GM19099 (cell line): ENCODE results near the gene HIKESHI.

Experiments used
- POLR2A ChIP-seq: IDR thresholded peaks from 3 replicates; pipeline ENCODE4 v1.6.1; 2011; ENCODE audit warnings: low read depth; ENCODE audit not compliant: insufficient read length; ENCODE audit errors: extremely low read depth

The HIKESHI gene

DNA sequence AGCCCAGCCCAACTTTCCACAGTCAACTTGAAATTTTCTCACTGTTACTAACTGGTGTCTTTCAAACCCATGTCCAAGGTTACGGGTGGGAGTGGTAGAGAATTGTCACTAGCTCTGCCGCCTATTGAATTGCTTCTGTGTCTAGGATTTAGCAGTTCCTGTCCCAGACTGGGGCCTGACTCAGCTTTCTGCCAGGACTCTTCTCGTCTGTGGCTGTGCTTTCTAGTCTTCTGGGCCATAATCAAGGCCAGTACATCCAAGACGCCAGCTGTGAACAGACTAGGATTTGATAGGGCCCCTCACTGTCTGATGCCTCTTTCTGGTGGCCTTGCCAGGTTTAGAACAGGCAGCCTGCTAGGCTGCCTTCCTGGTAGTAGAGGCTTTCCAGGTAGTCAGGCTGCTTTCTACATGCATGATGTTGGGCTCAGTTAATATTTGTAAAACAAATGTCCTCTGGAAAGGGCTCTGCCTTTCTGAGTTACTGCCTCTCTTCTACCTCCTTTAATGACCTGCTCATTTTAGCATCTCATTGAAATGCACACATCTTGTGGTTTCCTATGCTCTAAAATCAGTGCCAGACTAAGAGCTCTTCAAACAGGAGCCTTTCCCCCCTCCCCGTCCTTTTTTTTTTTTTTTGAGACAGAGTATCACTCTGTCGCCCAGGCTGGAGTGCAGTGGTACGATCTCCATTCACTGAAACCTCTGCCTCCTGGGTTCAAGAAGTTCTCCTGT, 13.1 kb upstream of the HIKESHI start:
- no peak for TF ChIP-seq POLR2A

DNA sequence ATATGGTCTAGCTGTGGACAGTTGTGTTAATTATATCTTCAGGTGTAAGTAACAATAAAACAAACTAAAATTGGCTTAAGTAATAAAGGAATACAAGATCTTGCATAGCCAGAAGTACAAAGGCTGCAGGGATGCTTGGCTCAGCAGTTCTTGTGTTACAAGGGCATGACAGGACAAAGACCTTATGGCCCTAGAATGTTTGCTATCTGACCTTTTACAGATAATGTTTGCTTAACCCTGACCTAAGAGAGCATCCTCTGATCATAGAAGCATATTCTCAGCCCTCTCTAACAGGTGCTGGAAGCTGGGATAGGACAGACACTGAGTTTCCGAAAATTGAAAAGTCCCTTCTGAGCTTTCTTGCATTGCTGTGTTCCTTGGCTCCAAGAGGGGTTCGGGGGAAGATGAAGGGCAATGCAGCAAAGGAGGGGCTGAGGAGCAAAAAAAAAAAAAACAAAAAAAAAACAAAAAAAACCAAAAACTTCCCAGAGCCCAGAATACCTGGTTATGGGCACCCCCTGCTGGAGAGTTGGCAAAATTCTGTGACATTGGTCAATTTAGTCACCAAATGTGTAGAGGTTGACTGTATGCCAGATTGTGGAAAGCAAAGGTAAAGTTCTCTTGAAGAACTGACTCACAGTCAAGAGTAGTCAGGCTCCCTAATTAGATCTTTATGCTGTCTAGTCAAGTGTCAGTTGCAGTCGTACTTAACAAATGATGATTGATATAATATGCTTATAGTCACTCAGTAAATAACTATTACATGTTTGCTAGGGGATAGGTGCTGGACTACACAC, 10.4 kb upstream of the HIKESHI start:
- no peak for TF ChIP-seq POLR2A

DNA sequence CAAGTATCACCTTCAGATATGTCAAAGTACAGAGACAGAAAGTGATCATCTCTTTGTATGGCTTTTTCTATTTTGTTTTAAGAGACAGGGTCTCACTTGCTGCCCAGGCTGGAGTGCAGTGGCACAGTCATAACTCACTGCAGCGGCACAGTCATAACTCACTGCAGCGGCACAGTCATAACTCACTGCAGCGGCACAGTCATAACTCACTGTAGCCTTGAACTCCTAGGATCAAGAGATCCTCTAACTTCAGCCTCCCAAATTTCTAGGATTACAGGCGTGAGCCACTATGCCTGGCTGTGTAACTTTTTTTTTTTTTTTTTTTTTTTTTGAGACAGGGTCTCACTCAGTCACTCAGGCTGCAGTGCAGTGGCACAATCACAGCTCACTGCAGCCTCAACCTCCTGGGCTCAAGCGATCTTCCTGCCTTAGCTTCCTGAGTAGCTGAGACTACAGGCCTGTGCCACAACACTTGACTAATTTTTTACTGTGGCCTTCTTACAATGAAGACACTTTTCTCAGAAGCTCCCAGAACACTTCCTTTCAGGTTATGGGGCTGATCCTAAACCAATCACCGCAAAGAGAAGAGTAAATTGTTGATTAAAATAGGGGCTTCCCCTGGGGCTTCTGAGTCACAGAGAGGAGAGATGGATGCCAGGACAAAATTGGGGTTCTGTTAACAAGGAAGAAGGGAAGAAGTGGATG, 9.0 kb upstream of the HIKESHI start:
- no peak for TF ChIP-seq POLR2A

DNA sequence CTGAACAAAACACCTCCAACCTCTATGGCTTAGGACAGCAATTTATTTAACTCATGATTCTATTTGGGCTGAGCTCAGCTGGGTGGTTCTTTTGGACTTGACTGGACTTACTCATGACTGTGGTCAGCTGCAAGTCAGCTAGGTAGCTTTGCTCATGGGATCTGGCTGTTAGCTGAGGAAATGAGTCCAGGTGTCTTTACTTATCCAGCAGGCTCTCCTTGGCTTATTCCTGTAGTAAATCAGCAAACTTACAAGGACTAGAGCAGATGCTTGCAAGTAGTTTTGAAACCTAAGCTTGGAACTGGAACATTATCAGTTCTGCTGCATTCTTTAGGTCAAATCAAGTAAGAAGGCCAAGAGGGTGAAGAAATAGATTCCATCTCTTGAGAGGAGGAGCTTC, 8.0 kb upstream of the HIKESHI start:
- no peak for TF ChIP-seq POLR2A

DNA sequence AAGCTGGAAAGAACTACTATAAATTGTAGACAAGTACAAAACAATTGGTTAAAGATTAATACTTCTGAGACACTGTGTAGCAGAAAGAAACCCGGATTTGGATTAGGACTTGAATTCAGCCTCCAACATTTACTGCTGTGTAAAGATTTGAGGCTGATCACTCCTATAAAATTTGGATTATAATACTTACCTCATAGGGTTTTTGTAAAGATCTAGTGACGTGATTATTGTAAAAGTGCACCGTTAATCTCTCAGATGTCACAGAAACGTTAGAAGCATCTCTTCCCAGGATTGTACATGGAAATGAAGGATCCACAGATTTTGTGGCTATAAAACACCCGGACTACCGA, 323 bp upstream of the HIKESHI start:
- no peak for TF ChIP-seq POLR2A

DNA sequence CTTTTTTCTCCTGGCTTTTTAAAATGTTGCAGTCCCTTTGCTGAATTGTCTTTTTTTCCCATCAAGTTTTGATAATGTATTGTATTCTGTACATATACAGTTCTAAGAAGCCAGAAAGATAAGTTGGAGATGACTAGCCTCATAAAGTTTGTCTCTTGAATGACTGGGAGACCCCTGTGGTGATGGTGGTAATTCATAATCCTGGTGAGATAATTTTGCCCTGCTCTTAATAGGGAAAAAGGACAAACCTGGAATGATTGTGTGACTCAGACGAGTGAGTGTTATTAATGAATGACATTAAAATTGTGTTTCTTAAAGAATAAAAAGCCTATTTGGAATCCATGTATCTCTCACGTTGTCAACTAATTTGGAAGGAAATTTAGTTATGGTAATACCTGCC, 1.2 kb downstream of the HIKESHI start:
- TF ChIP-seq POLR2A, result no peak

DNA sequence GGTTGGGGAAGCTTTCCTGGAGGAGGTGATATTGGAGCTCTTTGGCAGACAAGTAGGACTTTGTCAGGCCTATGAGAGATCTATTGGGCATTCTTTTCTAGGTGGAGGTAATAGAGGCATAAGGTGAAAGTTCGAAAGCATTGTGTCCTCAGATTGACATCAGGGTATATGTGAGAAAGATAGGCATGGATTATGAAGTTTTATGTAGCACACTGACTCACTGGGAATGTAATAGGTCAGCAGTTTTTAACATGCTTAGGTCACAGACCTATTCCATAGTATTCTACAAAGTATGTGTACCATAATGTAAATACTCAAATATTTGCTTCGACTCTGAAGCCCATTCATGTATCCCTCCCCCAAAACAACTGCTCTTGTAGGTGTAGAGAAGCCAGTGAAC, 11.8 kb downstream of the HIKESHI start:
- no peak for TF ChIP-seq POLR2A

DNA sequence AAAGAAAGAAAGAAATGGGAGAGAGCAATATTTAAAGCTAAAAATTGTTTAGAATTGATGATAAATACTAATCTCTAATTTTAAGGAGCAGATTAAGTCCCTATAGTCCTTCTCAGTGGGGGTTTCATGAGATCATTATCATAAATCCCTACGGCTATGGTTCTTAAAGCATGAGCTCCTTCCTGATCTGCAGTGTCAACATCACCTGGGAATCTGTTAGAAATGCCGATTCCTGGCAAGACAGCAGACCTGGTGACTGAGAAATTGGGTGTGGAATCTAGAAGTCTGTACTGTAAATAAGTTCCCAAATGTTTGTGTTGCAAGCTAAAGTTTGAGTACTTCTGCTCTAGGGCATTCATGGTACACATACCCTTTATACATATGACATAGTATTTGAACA, 12.6 kb downstream of the HIKESHI start:
- TF ChIP-seq POLR2A, result no peak

DNA sequence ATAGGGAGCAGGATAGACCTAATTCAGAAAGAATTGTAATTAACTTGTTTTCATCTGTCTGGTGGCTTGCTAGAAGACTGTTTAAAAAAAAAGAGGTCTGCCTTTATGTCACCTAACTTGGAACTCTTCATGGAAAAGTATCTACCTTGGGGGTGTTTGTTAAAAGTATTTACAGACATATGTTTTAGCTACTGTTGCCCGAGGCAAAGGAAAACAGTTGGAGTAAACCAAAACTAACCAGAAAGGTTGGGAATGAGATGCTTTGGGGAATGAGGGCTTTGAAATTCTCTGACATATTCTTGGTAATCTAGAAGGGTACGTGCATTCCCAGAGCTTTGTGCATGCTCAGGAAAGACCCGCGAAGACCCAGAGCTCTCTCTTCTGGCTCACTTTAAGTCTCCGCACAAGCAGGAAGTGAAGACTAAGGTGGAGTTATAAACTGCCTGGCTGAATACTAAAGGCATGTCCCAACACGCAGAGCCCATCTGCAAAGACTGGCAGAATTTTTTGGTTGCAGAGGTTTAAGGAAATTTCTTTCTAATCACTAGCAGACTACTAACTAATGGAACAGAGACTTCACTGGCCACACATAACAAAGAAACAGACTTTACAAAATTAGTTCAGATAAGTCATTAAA, 33.2 kb downstream of the HIKESHI start:
- no peak for TF ChIP-seq POLR2A

DNA sequence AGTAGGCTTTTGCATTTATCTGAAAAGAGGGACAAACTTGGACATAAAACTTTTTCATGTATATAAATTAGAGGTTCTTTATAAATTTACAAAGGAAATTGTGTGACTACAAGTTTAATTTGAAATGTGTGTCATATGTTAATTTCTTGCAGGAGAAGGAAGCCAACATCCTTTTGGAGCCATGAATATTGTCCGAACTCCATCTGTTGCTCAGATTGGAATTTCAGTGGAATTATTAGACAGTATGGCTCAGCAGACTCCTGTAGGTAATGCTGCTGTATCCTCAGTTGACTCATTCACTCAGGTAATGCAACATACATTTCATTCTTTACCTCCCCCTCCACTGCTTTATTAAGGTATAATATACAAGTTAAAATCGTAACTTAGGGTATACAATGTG, 35.2 kb downstream of the HIKESHI start:
- TF ChIP-seq POLR2A, result no peak

DNA sequence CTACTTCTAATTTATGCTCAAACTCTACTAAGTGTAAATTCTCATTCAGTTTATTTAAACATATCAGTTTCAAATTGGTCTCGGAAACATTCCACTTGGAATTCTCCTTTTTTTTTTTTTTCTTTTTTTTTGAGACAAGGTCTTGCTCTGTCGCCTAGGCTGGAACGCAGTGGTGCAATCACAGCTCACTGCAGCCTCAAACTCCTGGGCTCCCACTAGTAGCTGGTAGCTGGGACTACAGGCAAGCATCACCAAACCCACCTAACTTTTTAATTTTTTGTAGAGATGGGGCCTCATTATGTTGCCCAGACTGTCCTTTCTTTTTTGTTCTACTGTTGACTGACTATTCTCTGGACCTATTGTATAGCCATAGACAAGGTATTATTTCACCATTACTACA, 39.3 kb downstream of the HIKESHI start:
- TF ChIP-seq POLR2A, result no peak

DNA sequence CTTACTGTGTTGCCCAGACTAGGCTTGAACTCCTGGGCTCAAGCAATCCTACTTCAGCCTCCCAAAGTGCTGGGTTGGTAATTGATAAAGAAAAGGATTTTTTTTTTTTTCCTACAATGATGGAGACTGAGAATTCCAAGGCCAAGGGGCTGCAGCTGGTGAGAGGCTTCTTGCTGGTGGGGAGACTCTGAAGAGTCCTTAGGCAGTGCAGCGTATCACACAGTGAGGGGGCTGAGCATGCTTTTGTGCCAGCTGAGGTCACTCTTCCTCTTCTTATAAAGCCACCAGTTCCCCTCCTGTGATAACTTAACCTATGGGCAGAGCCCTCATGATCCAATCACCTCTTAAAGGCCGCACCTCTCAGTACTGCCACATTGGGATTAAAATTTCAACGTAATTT, 44.5 kb downstream of the HIKESHI start:
- TF ChIP-seq POLR2A, result no peak

DNA sequence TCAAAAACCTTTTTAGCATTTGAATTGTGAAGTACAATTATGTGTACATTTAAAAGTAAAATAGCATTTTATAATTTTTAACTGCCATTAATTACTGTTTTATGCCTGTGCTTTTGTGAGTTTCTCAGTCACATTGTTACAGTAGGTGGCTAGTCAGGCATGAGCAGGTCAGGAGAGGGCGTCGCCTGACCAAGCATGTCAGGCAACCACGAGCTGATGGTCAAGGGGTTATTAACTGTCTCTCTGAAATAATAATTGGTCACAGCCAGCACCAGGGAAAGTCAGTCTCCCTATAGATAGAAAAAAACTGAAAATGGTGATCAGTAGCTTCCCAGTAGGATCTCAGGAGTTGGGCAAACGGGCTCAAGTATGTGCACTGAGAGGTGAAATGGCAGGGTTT, 53.2 kb downstream of the HIKESHI start:
- TF ChIP-seq POLR2A, result no peak

DNA sequence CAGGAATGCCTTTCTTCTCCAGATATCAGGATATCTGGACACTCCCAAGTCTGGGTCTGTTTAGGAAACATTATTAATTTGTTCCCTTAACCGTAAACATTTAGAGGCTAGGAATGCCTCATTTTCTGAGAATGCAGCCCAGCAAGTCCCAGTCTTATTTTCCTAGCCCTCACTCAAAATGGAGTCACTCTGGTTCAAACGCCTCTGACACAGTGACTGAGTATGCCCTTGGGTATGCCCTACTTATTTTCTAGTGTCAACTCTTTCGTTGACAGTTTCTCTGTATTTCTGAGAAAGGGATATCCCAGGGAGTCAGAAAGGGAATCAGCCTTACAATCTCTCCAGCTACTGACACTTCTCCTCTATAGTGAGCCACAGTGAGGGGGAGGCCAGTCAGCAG, 56.7 kb downstream of the HIKESHI start:
- no peak for TF ChIP-seq POLR2A

DNA sequence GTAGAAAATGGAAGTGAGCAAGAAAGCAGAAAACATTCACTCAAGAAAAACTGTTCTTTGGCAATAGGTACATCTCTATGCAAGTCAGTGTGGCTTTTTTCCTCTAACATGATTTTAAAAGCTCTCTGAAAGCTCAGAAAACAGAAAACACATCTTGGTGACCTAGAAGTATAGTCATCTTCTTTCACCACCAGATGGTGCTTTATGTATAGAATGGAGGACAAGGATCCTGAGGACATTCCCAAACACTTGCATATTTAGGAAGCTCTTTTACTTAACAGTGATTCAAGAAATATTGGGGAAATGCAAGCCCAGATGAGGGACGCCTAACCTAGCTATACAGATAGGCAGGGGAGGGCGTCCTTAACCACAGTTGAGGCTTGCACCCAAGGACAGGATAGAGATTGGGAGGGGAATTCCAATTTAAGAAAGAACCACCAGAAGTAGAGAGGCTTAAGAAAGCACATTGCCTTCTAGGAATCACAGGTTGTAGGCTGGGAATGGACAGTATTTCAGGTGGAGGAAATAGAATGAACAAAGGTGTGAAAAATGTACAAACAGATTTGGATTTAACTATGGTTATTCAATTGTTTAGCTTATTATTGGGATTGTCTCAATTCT, 58.8 kb downstream of the HIKESHI start:
- no peak for TF ChIP-seq POLR2A
